C4-2B (cell line): ENCODE results near the gene PLXDC2.

Experiments used
- H3K27ac ChIP-seq: fragments of 450-650 bp; 2 replicates; pipeline ENCODE4 v1.5.1; 2017
- CTCF ChIP-seq: fragments of 450-650 bp; conservative IDR thresholded peaks from 2 replicates; pipeline ENCODE4 v1.5.1; 2017; ENCODE audit warnings: mild to moderate bottlenecking
- ZFX ChIP-seq: fragments of 450-650 bp; IDR thresholded peaks from 2 replicates; pipeline ENCODE4 v1.6.1; 2017

Gene PLXDC2

GRCh38 chr10:20215547-20216152 lies 399.4 kb downstream of the PLXDC2 start:
- TF ChIP-seq CTCF (no peak), ZFX (no peak)
- no peak overlapping the region for H3K27ac ChIP-seq

- no peak overlapping the region for H3K27ac ChIP-seq
- TF ChIP-seq ZFX, result no peak
- TF ChIP-seq CTCF, result no peak
Observed at GRCh38 chr10:20221356-20221755, 405.1 kb downstream of the PLXDC2 start.

- H3K27ac ChIP-seq, result no peak overlapping the region
- TF ChIP-seq CTCF (no peak), ZFX (no peak)
Observed at GRCh38 chr10:20228729-20229128, 412.5 kb downstream of the PLXDC2 start.

GRCh38 chr10:20232079-20232705 lies 416.0 kb downstream of the PLXDC2 start:
- TF ChIP-seq CTCF (no peak), ZFX (no peak)
- no peak overlapping the region for H3K27ac ChIP-seq

GRCh38 chr10:20233423-20233822 lies 417.2 kb downstream of the PLXDC2 start:
- TF ChIP-seq ZFX, result no peak
- no peak for TF ChIP-seq CTCF
- H3K27ac ChIP-seq, result no peak overlapping the region

GRCh38 chr10:20234579-20234978 lies 418.3 kb downstream of the PLXDC2 start:
- no peak overlapping the region for H3K27ac ChIP-seq
- TF ChIP-seq CTCF (no peak), ZFX (no peak)

GRCh38 chr10:20237091-20237570 lies 420.9 kb downstream of the PLXDC2 start:
- H3K27ac ChIP-seq, result no peak overlapping the region
- TF ChIP-seq CTCF (no peak), ZFX (no peak)
